Sigmoid colon (tissue), 4 donors: Measurements from ENCODE around the gene IQCF2.
"Not testable (repeated sequence)": the region's sequence is repeated elsewhere in the genome, so short reads cannot be mapped to it uniquely, and the experiment has no call there.

Experiments
- CTCF ChIP-seq, 4 experiments: fragments of 450-650 bp in 3 of 4; fragments of 200-600 bp in 1 of 4; IDR thresholded peaks; one replicate each; pipeline ENCODE4 v1.5.1; 2016 to 2019; ENCODE audit warnings: antibody characterized with exemption in 4 of 4, mild to moderate bottlenecking in 3 of 4, moderate library complexity in 2 of 4
- EP300 ChIP-seq, 4 donors: sonication (generic); formaldehyde crosslinking; IDR thresholded peaks; one replicate each; pipeline ENCODE4 v1.6.1; 2017; ENCODE audit warnings: antibody characterized with exemption in 4 of 4

GRCh38 chr3:51900043-51900442 is 38.6 kb downstream of the IQCF2 start:
- not testable (repeated sequence) for TF ChIP-seq EP300, CTCF (IDR thresholded peaks at IDR 0.05)
